Activated CD4-positive, CD25-positive, alpha-beta regulatory T cell treated with anti-CD3 and anti-CD28 coated beads, Interleukin-2, amount 50 U/mL, for 16 hours (primary cell): Measurements from ENCODE around the gene AGPAT4.

Experiments
- DNase-seq: peaks from one replicate; pipeline ENCODE4 v3.0.0-alpha.2; 2020; ENCODE audit warnings: low read depth, low spot score

Gene AGPAT4

GRCh38 chr6:161166677-161167076 is 107.2 kb downstream of the AGPAT4 start:
- DNase-seq: no peak

GRCh38 chr6:161166176-161166575 is 107.7 kb downstream of the AGPAT4 start:
- no peak for DNase-seq

DNA sequence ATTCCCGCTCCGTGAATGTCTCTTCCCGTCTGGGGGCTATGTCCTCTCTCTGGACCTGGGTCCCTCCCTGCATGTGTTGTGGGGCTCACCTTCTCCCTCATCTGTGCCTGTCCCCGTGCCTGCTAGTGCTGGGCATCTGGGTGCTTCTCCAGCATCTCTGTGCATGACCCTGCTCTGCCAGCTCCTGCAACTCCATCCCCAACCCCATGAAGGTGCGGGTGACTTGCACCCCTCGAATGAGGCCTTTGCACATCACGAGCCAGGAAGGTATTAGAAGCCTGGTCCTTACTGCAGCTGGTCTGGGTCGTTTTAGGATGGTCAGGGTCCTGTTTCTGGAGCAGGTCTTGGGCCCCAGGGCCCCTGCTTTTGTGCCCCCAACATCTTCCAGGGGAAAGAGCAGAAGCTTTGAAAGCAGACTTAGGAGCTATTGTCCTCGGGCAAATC is 109.7 kb downstream of the AGPAT4 start:
- DNase-seq: no peak

- no peak for DNase-seq
Measured at GRCh38 chr6:161163466-161164181, 110.2 kb downstream of the AGPAT4 start.

- DNase-seq: no peak
Measured at GRCh38 chr6:161162722-161163121, 111.1 kb downstream of the AGPAT4 start.

DNA sequence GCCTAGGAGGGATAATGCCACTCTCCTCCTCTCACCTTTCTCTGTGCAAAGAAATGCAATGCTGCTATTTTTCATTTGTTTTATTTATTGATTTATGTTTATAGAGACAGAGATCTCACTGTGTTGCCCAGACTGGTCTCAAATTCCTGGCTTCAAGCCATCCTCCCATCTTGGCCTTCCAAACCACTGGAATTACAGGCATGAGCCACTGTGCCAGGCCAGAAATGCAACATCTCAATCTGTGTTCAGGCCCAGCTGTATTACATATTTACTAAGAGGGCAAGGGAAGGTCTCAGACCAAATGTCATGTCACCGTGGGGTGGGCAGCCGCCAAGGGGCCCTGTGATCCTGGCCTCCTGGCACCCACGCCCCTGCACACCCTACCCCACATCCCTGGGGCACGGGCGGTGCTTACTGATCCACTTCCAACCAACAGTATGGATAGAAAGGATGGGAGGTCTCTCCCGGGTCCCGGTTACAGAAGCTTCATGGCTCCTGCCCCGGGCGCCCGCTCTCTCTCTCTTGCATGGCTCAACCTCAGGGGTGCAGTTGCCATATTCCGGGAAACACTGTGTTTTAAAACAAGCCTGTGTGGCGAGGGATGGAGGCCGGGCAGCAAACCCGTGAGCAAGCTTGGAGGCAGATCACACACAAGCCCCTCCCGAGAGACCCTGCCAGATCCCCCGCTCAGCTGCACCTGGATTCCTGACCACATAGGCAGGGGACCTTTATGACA is 111.8 kb downstream of the AGPAT4 start:
- DNase-seq: no peak

- no peak for DNase-seq
Measured at GRCh38 chr6:161161121-161161520, 112.7 kb downstream of the AGPAT4 start.

DNA sequence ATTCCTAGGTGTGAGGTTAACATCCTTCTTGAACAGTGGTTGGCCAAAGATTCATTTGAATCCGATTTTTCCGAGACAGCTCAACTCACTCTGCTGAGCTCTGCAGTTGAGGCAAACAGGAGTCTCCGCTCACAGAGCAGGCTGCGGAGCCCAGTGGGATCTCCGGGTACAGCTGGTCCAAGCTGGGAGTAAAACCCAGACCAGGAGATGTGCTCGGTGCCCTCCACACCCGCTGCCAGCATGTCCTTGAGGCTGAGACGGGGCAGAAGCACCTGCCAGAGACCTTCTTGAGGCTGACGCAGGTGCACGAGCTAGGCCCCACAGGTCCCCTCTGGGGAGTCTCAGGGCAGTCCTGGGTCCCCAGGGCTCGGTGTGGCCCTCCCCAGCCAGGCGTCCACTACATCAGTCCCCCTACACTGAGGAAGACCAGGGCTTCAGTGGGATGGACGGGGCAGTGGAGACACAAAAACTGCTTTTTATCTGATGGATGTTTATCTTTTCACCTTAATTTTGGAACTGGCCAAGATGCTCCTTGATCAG is 119.0 kb downstream of the AGPAT4 start:
- no peak for DNase-seq

DNA sequence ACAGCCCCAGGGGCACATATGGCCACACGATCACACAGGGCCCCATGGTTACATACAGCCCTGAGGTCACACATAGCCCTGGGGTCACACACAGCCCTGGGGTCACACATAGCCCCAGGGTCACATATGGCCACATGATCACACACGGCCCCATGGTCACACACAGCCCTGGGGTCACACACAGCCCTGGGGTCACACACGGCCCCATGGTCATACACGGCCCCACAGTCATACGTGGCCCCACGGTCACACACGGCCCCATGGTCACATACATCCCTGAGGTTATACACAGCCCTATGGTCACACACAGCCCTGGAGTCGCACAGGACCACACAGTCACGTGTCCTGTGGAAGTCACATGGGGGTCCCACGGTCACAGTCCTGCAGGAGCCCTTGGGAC is 120.1 kb downstream of the AGPAT4 start:
- DNase-seq: no peak

- DNase-seq: no peak
Measured at GRCh38 chr6:161152907-161153662, 120.8 kb downstream of the AGPAT4 start.

- DNase-seq: no peak
Measured at GRCh38 chr6:161152527-161152862, 121.4 kb downstream of the AGPAT4 start.

DNA sequence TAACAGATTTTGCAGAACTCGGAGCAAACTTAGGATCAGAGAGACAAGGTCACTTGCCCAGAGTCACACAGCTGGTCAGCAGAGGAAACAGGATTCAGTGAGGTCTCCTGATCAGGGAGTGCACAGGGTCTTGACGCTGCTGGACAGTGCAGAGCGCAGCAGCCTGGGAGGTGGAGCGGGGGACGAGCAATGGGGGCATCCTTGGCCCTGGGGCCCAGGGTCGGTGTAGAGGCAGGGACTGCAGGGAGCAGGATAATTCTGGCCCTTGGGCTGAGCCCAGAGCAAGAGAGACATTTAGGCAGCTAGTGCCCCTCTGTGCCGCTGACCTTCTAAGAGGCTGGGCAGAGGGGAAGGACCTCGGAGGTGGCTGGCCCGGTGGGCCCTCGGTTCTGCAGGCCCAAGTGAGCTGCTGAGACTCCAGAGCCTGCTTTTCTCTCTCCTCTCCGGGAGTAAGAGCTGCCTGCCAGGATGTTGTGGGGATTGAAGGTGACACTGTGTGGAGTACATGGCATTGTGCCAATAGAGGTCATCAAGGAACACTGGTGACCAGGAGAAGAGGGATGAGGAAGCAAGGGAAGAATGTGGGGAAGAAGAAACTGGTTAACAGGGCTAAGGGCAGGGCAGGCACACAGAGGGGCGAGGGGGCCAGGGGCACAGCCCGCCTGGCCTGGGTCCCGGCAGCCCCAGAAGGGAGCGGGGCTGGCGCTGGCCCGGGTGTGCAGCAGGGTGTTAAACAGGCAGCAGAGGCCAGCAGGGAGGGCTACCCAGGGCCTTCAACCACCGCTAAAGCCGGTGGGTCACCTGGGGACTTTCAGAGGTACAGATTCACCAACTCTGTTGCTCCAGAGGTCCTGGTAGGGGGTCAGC is 122.0 kb downstream of the AGPAT4 start:
- DNase-seq: no peak

DNA sequence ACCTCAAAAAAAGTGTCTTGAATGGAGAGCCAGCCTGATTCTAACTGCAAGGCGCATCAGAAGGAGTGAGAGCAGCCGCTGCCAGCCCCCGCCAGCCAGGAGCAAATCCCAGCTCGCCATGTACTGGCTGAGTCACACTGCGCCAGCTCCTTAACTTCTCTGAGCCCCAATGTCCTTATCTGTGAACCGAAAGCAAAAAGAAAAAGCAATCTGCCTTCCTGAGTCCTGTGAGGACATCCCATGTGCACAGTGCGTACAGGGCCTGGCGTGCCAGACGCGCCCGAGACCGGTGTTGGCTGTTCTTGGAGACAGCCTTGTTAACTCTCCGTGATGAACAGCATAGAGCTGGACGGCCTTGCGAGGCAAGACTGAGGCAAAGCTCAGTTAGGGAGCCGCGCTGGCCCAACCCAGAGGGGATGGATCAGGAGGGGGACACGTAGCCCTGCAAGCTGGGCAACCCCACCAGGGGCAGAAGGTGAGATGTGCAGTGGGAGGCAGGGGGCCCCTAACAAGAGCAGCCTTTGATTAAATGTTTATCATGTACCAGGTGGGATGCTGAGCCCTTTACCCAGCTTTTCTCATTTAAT is 122.7 kb downstream of the AGPAT4 start:
- DNase-seq: no peak

- no peak for DNase-seq
Measured at GRCh38 chr6:161150566-161150965, 123.3 kb downstream of the AGPAT4 start.

DNA sequence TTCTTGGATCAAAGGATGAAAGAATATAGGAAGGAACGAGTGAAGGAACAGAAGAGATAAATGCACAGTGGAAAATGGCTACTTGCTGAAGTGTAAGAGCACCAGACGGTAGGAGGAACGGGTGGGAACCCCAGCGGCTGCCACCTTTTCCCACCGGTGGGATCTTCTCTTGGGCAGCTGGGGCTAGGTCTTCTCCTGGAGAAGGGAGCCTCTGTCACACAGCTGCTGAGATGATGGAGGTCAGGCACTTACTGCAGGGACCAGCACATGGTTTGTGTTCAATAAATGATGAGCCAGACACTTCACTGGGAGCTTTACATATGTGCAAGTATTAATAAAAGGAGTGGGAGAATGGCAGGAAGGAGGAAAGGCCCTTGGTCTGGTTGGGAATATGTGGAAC is 123.7 kb downstream of the AGPAT4 start:
- DNase-seq: no peak

- DNase-seq: no peak
Measured at GRCh38 chr6:161143663-161144430, 130.0 kb downstream of the AGPAT4 start.

DNA sequence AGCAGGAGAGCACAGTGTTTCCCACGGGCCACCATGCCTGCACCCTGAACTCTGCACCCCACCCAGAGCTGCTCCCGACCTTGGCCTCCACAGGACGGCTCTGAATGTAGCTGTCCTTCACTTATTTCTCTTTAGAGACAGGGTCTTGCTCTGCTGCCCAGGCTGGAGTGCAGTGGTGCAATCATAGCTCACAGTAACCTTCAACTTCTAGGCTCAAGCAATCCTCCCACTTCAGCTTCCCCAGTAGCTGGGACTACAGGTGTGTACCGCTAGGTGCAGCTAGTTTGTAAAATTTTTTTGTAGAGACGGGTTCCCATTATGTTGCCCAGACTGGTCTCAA is 130.9 kb downstream of the AGPAT4 start:
- DNase-seq: no peak

- no peak for DNase-seq
Measured at GRCh38 chr6:161141173-161141572, 132.7 kb downstream of the AGPAT4 start.

GRCh38 chr6:161140554-161140875 is 133.3 kb downstream of the AGPAT4 start:
- no peak for DNase-seq

- no peak for DNase-seq
Measured at GRCh38 chr6:161139766-161140553, 133.9 kb downstream of the AGPAT4 start.
